Testis (tissue), 2 donors: Measurements from ENCODE around the gene PMVK.
A peak's percentile ranks its signal among the peaks of the same experiment; 100 is the strongest.

ENCODE experiments used
- CTCF ChIP-seq, 3 experiments: fragments of 450-650 bp in 2 of 3; fragments of 200-600 bp in 1 of 3; sonication (generic) in 1 of 3; IDR thresholded peaks; one replicate each; pipeline ENCODE4 v1.5.1; 2016 to 2019; ENCODE audit warnings: antibody characterized with exemption in 3 of 3, mild to moderate bottlenecking in 2 of 3, moderate library complexity in 1 of 3
- POLR2A ChIP-seq: fragments of 450-650 bp; IDR thresholded peaks from one replicate; pipeline ENCODE4 v1.6.1; 2017; ENCODE audit warnings: antibody characterized with exemption, mild to moderate bottlenecking, moderate library complexity

- peak; percentile 83 for TF ChIP-seq POLR2A
- TF ChIP-seq CTCF (IDR thresholded peaks at IDR 0.05) = no peak
Observed at GRCh38 chr1:154970631-154971340, 34.3 kb upstream of the PMVK start, which contains the start of gene SHC1.
